GM12878 (cell line): ENCODE results near the gene PLEKHF1. TPM values are rescaled to one million over a fixed set of nuclear protein-coding genes. Genes with fewer than 3 reads are reported as not detected.
A peak's percentile ranks its signal among the peaks of the same experiment; 100 is the strongest.

Experiments used
- ATAC-seq: fragments of 200-7000 bp; cut with Tn5 transposase; 3 replicates; pipeline ENCODE4 v1.9.1; 2020; ENCODE audit warnings: mild to moderate bottlenecking, moderate library complexity
- BruUV-seq: library from RNA; stranded (reverse); fragments of 400-500 nt; replicated peaks from 2 replicates; lab custom pipeline; 2021; lab: Mats Ljungman, UMichigan
- CTCF ChIA-PET: fragments of 300-600 bp; sonication (Branson Sonifier 250); formaldehyde crosslinking; extraction: SDS; loops from one replicate; lab custom pipeline; 2021; ENCODE audit warnings: inconsistent platforms; lab: Yijun Ruan, JAX
- POLR2A ChIA-PET: fragments of 350-600 bp; formaldehyde crosslinking; extraction: SDS; loops from one replicate; lab custom pipeline; 2021; ENCODE audit warnings: inconsistent platforms; lab: Charles Lee
- RAD21 ChIA-PET: fragments of 300-600 bp; sonication (Branson Sonifier 250); formaldehyde crosslinking; loops from one replicate; lab custom pipeline; 2023; ENCODE audit warnings: antibody characterized with exemption; ENCODE audit not compliant: unreplicated experiment; lab: Charles Lee
- SMC1A ChIA-PET: fragments of 300-600 bp; sonication (Branson Sonifier 250); formaldehyde crosslinking; loops from one replicate; lab custom pipeline; 2023; ENCODE audit not compliant: unreplicated experiment, uncharacterized antibody; lab: Charles Lee
- DNase-seq: peaks from one replicate; pipeline ENCODE4 v3.0.0-alpha.2; 2011; ENCODE audit warnings: low read depth, low spot score
- FAIRE-seq: peaks from 3 replicates; lab custom pipeline; 2011; peaks lifted over from hg19 to GRCh38; lab: Jason Lieb, UNC
- H2AFZ ChIP-seq: 2 replicates; pipeline ENCODE4 v1.6.0; 2011; ENCODE audit warnings: low read depth, low read length, control low read depth; ENCODE audit not compliant: control insufficient read depth
- H3K27ac ChIP-seq: 2 replicates; pipeline ENCODE4 v1.5.1; 2011; ENCODE audit warnings: control low read depth; ENCODE audit not compliant: control insufficient read depth, insufficient read depth
- H3K27me3 ChIP-seq, 2 experiments: replicated peaks in 1 of 2; 2 replicates each; pipeline versions ENCODE4 v1.6.0 to v1.6.1; 2011; ENCODE audit warnings: low read length in 1 of 2; ENCODE audit not compliant: control insufficient read depth in 2 of 2, insufficient read depth in 2 of 2
- H3K36me3 ChIP-seq, 2 experiments: 2 replicates each; pipeline ENCODE4 v1.5.1; 2011; ENCODE audit warnings: low read length in 1 of 2; ENCODE audit not compliant: control insufficient read depth in 2 of 2, insufficient read depth in 2 of 2
- H3K4me1 ChIP-seq: 2 replicates; pipeline ENCODE4 v1.6.1; 2011; ENCODE audit warnings: mild to moderate bottlenecking, low read length, moderate library complexity, mixed read lengths; ENCODE audit not compliant: control insufficient read depth, insufficient read depth
- H3K4me2 ChIP-seq: 2 replicates; pipeline ENCODE4 v1.6.0; 2011; ENCODE audit warnings: control low read depth; ENCODE audit not compliant: control insufficient read depth, insufficient read depth
- H3K4me3 ChIP-seq: fragments of 200-600 bp; sonication (generic); 2 replicates; pipeline ENCODE4 v1.5.1; 2016
- H3K79me2 ChIP-seq: 2 replicates; pipeline ENCODE4 v1.6.0; 2011; ENCODE audit warnings: low read length; ENCODE audit not compliant: control insufficient read depth, insufficient read depth
- H3K9ac ChIP-seq: 2 replicates; pipeline ENCODE4 v1.8.0; 2011; ENCODE audit warnings: low read length, control low read depth, mixed read lengths; ENCODE audit not compliant: control insufficient read depth, insufficient read depth
- H3K9me3 ChIP-seq: replicated peaks from 3 replicates; pipeline ENCODE4 v1.5.1; 2011; ENCODE audit warnings: mild to moderate bottlenecking, low read length; ENCODE audit not compliant: control insufficient read depth, insufficient read depth
- H4K20me1 ChIP-seq: 2 replicates; pipeline ENCODE4 v1.6.0; 2011; ENCODE audit not compliant: control insufficient read depth, insufficient read depth
- CEBPB ChIP-seq, 2 experiments: fragments of 150-350 bp in 1 of 2; IDR thresholded peaks; 2 replicates each; pipeline ENCODE4 v1.6.1; 2012 to 2014; ENCODE audit warnings: low read depth in 2 of 2, low read length in 2 of 2, borderline replicate concordance in 1 of 2, inconsistent platforms in 1 of 2
- CHD2 ChIP-seq: IDR thresholded peaks from 2 replicates; pipeline ENCODE4 v1.6.1; 2011; ENCODE audit warnings: low read depth, low read length, improper control_type of control experiment, borderline replicate concordance
- CHD4 ChIP-seq: fragments of 200-600 bp; sonication (generic); IDR thresholded peaks from 2 replicates; pipeline ENCODE4 v1.6.1; 2016; ENCODE audit warnings: mild to moderate bottlenecking
- CREM ChIP-seq: IDR thresholded peaks from 2 replicates; pipeline ENCODE4 v1.6.1; 2014; ENCODE audit warnings: antibody characterized with exemption, low read depth
- SUZ12 ChIP-seq: fragments of 200-600 bp; sonication (generic); IDR thresholded peaks from one replicate; pipeline ENCODE4 v1.6.1; 2018; ENCODE audit warnings: antibody characterized with exemption, mild to moderate bottlenecking; ENCODE audit not compliant: unreplicated experiment
- YBX1 ChIP-seq: fragments of 450-650 bp; IDR thresholded peaks from 2 replicates; pipeline ENCODE4 v1.6.1; 2016; ENCODE audit warnings: antibody characterized with exemption
- WGBS: methylation state at CpG from one replicate; pipeline ENCODE4 v1.1.6; 2016; ENCODE audit warnings: low lambda C conversion rate; ENCODE audit not compliant: insufficient replicate concordance, insufficient coverage; ENCODE audit errors: missing lambda C conversion rate; 5-methylcytosine and 5-hydroxymethylcytosine counted together
- in situ Hi-C: fragments of 300-500 bp; cut with MboI; formaldehyde crosslinking; loops from 9 replicates; pipeline ENCODE4 v1.14.3; 2018; ENCODE audit warnings: mixed read lengths
- intact Hi-C: fragments of 100-400 bp; cut with micrococcal nuclease; formaldehyde crosslinking; loops from one replicate; pipeline ENCODE4 v1.14.2; 2022; ENCODE audit not compliant: unreplicated experiment
- polyA plus RNA-seq, 11 experiments: library from polyadenylated mRNA; depleted of rRNA in 4 of 11; unstranded in 6 of 11; stranded (reverse) in 5 of 11; fragments of >200 nt; fragmentation: Nextera tagmentation in 4 of 11; fragmentation: Illumina TruSeq in 1 of 11; extraction: Ambion mirVana in 4 of 11; extraction: Trizol in 1 of 11; gene quantifications; 1 replicate in 1 of 11; 2 replicates in 10 of 11; pipeline versions ENCODE4 v1.2.1 to v1.2.3, GENCODE V29; 2011 to 2016; ENCODE audit warnings: inconsistent platforms in 2 of 11, missing spikeins in 2 of 11, low read depth in 1 of 11
- total RNA-seq, 4 experiments: library from RNA; depleted of rRNA in 3 of 4; stranded (reverse); fragments of >200 nt in 3 of 4; fragmentation: Illumina TruSeq in 1 of 4; extraction: Trizol in 1 of 4; gene quantifications; 2 replicates each; pipeline versions ENCODE4 v1.2.1 to v1.2.3, GENCODE V29; 2013 to 2021
- TF ChIP-seq, protein P1 (sequence below): fragments of 450-650 bp; IDR thresholded peaks from 2 replicates; pipeline ENCODE4 v1.6.1; 2016; ENCODE audit warnings: mild to moderate bottlenecking

PLEKHF1 gene
- total and polyA plus RNA-seq, 10 of the 15 experiments (the other 5 are each of a cell fraction or from before 2014, with no cell fraction given): 0.10 to 20.3 (median 15.3) TPM

DNA sequence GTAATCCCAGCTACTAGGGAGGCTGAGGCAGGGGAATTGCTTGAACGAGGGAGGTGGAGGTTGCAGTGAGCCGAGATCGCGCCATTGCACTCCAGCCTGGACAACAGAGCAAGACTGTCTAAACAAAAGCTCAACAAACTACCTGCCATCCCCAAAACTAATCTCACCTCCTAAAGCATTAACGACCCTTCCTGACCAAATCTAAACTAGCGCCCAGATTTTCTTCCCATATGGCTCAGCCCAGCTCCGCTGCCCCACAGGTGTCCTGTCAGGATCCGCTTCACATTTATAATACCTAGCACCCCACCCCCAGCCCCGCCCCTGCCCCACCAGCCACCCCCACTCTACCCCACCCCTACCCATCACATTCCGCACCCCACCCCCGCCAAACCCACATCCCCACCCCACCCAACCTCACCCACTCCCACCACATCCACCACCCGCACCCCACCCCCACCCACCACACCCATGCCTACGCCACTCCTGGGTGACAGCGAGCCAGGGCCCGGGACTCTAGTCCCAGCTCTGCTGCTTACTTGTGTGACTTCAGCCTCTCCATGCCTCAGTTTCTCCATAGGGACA, 49.2 kb downstream of the PLEKHF1 start:
- in situ Hi-C loops: loop anchor here (10.0 to 25.0 kb wide), 2 partner anchors 110 to 502 kb away; partner anchors contain the start of genes POP4 and UQCRFS1
- Histone ChIP-seq H3K4me1 (peaks cover 11% of the 10 kb centered on the region), H3K27me3 (no peaks in the 10 kb centered on the region), H3K27ac (peak overlapping the region; percentile 79), H3K9ac (peak overlapping the region; percentile 75), H3K79me2 (peaks cover 29% of the 10 kb centered on the region), H3K9me3 (no peaks in the 10 kb centered on the region), H3K4me3 (peak overlapping the region; percentile 78), H4K20me1 (no peaks in the 10 kb centered on the region), H3K4me2 (peak overlapping the region; percentile 88), H2AFZ (peak overlapping the region; percentile 51), H3K36me3 (no peaks in the 10 kb centered on the region)
- ATAC-seq (peak; percentile 27), FAIRE-seq (no peak), DNase-seq (no peak)
- RAD21 ChIA-PET: interaction anchor here (0.7 to 6.4 kb wide), 10 partner anchors 10 to 158 kb away, joined by 3 to 78 read pairs (median 11); partner anchors contain the start of genes PLEKHF1 and POP4
- TF ChIP-seq YBX1: no peak
- TF ChIP-seq CREM: no peak
- no peak for TF ChIP-seq CHD2
- TF ChIP-seq CEBPB (IDR thresholded peaks at IDR 0.05; ENCODE audit: borderline replicate concordance in 1 of 2, low read depth in 2 of 2, low read length in 2 of 2): no peak
- no peak for TF ChIP-seq SUZ12
- no peak for TF ChIP-seq CHD4
- TF ChIP-seq, protein P1, sequence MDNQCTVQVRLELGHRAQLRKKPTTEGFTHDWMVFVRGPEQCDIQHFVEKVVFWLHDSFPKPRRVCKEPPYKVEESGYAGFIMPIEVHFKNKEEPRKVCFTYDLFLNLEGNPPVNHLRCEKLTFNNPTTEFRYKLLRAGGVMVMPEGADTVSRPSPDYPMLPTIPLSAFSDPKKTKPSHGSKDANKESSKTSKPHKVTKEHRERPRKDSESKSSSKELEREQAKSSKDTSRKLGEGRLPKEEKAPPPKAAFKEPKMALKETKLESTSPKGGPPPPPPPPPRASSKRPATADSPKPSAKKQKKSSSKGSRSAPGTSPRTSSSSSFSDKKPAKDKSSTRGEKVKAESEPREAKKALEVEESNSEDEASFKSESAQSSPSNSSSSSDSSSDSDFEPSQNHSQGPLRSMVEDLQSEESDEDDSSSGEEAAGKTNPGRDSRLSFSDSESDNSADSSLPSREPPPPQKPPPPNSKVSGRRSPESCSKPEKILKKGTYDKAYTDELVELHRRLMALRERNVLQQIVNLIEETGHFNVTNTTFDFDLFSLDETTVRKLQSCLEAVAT: 0 out of 2 replicates have a peak, but pooled peaks have one; percentile 17
- WGBS: 28% methylated on average over 11 of the region's 15 CpGs
- BruUV-seq: no TSS peak
- intact Hi-C loops: no loop called here
- CTCF ChIA-PET: interaction anchor here (1.5 to 9.5 kb wide), 6 partner anchors 8 to 105 kb away, joined by 6 to 237 read pairs (median 32); partner anchors contain the start of genes PLEKHF1 and POP4
- SMC1A ChIA-PET: interaction anchor here (0.6 to 4.2 kb wide), 7 partner anchors 20 to 248 kb away, joined by 3 to 59 read pairs (median 17); partner anchors contain the start of genes PLEKHF1 and POP4
- POLR2A ChIA-PET: interaction anchor here (0.7 to 3.3 kb wide), 7 partner anchors 15 to 108 kb away, joined by 3 to 17 read pairs (median 3); partner anchors contain the start of gene POP4
